Measurements from ENCODE around the gene TTN.

TTN gene

GRCh38 chr2:178692845-178693244 lies 114.4 kb downstream of the TTN start:
- H3K4me3 ChIP-seq (ENCODE audit: low read length): no peak overlapping the region
- DNase-seq (ENCODE audit: low read depth): no peak
- TF ChIP-seq CTCF (IDR thresholded peaks at IDR 0.05; ENCODE audit: insufficient read depth, low read depth, low read length, missing control alignments): no peak

- no peak overlapping the region for H3K4me3 ChIP-seq (ENCODE audit: low read length)
- DNase-seq (ENCODE audit: low read depth): no peak
- TF ChIP-seq CTCF (IDR thresholded peaks at IDR 0.05; ENCODE audit: insufficient read depth, low read depth, low read length, missing control alignments): no peak
Measured at GRCh38 chr2:178689808-178690207, 117.4 kb downstream of the TTN start.

- no peak for DNase-seq (ENCODE audit: low read depth)
- no peak overlapping the region for H3K4me3 ChIP-seq (ENCODE audit: low read length)
- no peak for TF ChIP-seq CTCF (IDR thresholded peaks at IDR 0.05; ENCODE audit: insufficient read depth, low read depth, low read length, missing control alignments)
Measured at GRCh38 chr2:178683877-178684276, 123.3 kb downstream of the TTN start.

GRCh38 chr2:178681081-178681480 lies 126.1 kb downstream of the TTN start:
- no peak for TF ChIP-seq CTCF (IDR thresholded peaks at IDR 0.05; ENCODE audit: insufficient read depth, low read depth, low read length, missing control alignments)
- no peak overlapping the region for H3K4me3 ChIP-seq (ENCODE audit: low read length)
- DNase-seq (ENCODE audit: low read depth): no peak

GRCh38 chr2:178679891-178680290 lies 127.3 kb downstream of the TTN start:
- no peak overlapping the region for H3K4me3 ChIP-seq (ENCODE audit: low read length)
- TF ChIP-seq CTCF (IDR thresholded peaks at IDR 0.05; ENCODE audit: insufficient read depth, low read depth, low read length, missing control alignments): no peak
- DNase-seq (ENCODE audit: low read depth): peak; percentile 1

GRCh38 chr2:178677599-178677998 lies 129.6 kb downstream of the TTN start:
- no peak for TF ChIP-seq CTCF (IDR thresholded peaks at IDR 0.05; ENCODE audit: insufficient read depth, low read depth, low read length, missing control alignments)
- no peak for DNase-seq (ENCODE audit: low read depth)
- H3K4me3 ChIP-seq (ENCODE audit: low read length): no peak overlapping the region

GRCh38 chr2:178676046-178676445 lies 131.2 kb downstream of the TTN start:
- DNase-seq (ENCODE audit: low read depth): no peak
- no peak for TF ChIP-seq CTCF (IDR thresholded peaks at IDR 0.05; ENCODE audit: insufficient read depth, low read depth, low read length, missing control alignments)
- H3K4me3 ChIP-seq (ENCODE audit: low read length): no peak overlapping the region
